GM23248 (cell line): ENCODE data around the gene ARHGAP10.

Experiments
- EZH2 ChIP-seq: fragments of 200-600 bp; sonication (generic); IDR thresholded peaks from 2 replicates; pipeline ENCODE4 v1.6.1; 2018; ENCODE audit warnings: antibody characterized with exemption, mild to moderate bottlenecking; ENCODE audit not compliant: insufficient read depth, poor library complexity, severe bottlenecking
- EZH2phosphoT487 ChIP-seq: fragments of 200-600 bp; sonication (generic); IDR thresholded peaks from 2 replicates; pipeline ENCODE4 v1.6.1; 2018; ENCODE audit warnings: antibody characterized with exemption, moderate library complexity, mild to moderate bottlenecking, low read depth; ENCODE audit not compliant: insufficient read depth

- TF ChIP-seq EZH2phosphoT487 (no peak), EZH2 (no peak)
Observed at GRCh38 chr4:148044912-148045352, 313.0 kb downstream of the ARHGAP10 start.
